SK-N-SH treated with all-trans-retinoic acid at 6 μM for 48 hours (cell line): Measurements from ENCODE around the gene PCDH15.

ENCODE experiments used
- ARNTL ChIP-seq: fragments of 450-650 bp; formaldehyde crosslinking; IDR thresholded peaks from 2 replicates; pipeline ENCODE4 v1.5.0; 2020; ENCODE audit warnings: low read depth, mild to moderate bottlenecking, moderate library complexity, borderline replicate concordance
- BACH2 ChIP-seq: fragments of 250-450 bp; sonication (Bioruptor Pico); IDR thresholded peaks from 2 replicates; pipeline ENCODE4 v1.9.0; 2021; ENCODE audit warnings: mild to moderate bottlenecking, borderline replicate concordance
- CREB5 ChIP-seq: fragments of 250-450 bp; sonication (Bioruptor Pico); IDR thresholded peaks from 2 replicates; pipeline ENCODE4 v1.5.1; 2020; ENCODE audit warnings: low read depth, mild to moderate bottlenecking, moderate library complexity
- CSDC2 ChIP-seq: fragments of 250-450 bp; sonication (Bioruptor Pico); IDR thresholded peaks from 2 replicates; pipeline ENCODE4 v1.5.0; 2020; ENCODE audit warnings: mild to moderate bottlenecking, moderate library complexity
- CSRNP3 ChIP-seq: fragments of 250-450 bp; sonication (Bioruptor Pico); IDR thresholded peaks from 2 replicates; pipeline ENCODE4 v1.5.1; 2021; ENCODE audit warnings: mild to moderate bottlenecking, moderate library complexity
- ESRRG ChIP-seq: fragments of 250-450 bp; sonication (Bioruptor Pico); IDR thresholded peaks from 2 replicates; pipeline ENCODE4 v1.6.1; 2021; ENCODE audit warnings: mild to moderate bottlenecking
- TCF4 ChIP-seq: fragments of 250-450 bp; sonication (Bioruptor Pico); IDR thresholded peaks from 2 replicates; pipeline ENCODE4 v1.8.0; 2021; ENCODE audit warnings: mild to moderate bottlenecking, moderate library complexity, borderline replicate concordance
- TOX ChIP-seq: fragments of 250-450 bp; sonication (Bioruptor Pico); IDR thresholded peaks from 2 replicates; pipeline ENCODE4 v1.8.0; 2021; ENCODE audit warnings: mild to moderate bottlenecking, moderate library complexity, borderline replicate concordance
- ZC3H10 ChIP-seq: fragments of 250-450 bp; sonication (Bioruptor Pico); IDR thresholded peaks from 2 replicates; pipeline ENCODE4 v1.5.1; 2021; ENCODE audit warnings: mild to moderate bottlenecking, moderate library complexity
- ZFP30 ChIP-seq: fragments of 450-650 bp; formaldehyde crosslinking; IDR thresholded peaks from 2 replicates; pipeline ENCODE4 v1.5.0; 2022; ENCODE audit warnings: mild to moderate bottlenecking, moderate library complexity
- ZNF8 ChIP-seq: fragments of 450-650 bp; formaldehyde crosslinking; IDR thresholded peaks from 2 replicates; pipeline ENCODE4 v1.5.0; 2020; ENCODE audit warnings: mild to moderate bottlenecking, moderate library complexity
- TF ChIP-seq, protein P1 (sequence below): fragments of 250-450 bp; sonication (Bioruptor Pico); IDR thresholded peaks from 2 replicates; pipeline ENCODE4 v1.8.0; 2020; ENCODE audit warnings: mild to moderate bottlenecking, moderate library complexity, borderline replicate concordance
- TF ChIP-seq, protein P2 (sequence below): fragments of 250-450 bp; sonication (Bioruptor Pico); IDR thresholded peaks from 2 replicates; pipeline ENCODE4 v1.5.0; 2020; ENCODE audit warnings: mild to moderate bottlenecking, moderate library complexity
- TF ChIP-seq, protein P3 (sequence below): fragments of 250-450 bp; sonication (Bioruptor Pico); IDR thresholded peaks from 2 replicates; pipeline ENCODE4 v1.8.0; 2021; ENCODE audit warnings: low read depth, mild to moderate bottlenecking, moderate library complexity, borderline replicate concordance

GRCh38 chr10:53918755-53919154 is 882.3 kb downstream of the PCDH15 start:
- no peak for TF ChIP-seq CSRNP3 (CRISPR knock-in tag)
- TF ChIP-seq CREB5, result no peak
- no peak for TF ChIP-seq ESRRG (CRISPR knock-in tag)
- no peak; the same call in 1 of the 2 replicates for TF ChIP-seq TCF4 (CRISPR knock-in tag)
- no peak for TF ChIP-seq ARNTL (CRISPR knock-in tag)
- TF ChIP-seq, protein P1, sequence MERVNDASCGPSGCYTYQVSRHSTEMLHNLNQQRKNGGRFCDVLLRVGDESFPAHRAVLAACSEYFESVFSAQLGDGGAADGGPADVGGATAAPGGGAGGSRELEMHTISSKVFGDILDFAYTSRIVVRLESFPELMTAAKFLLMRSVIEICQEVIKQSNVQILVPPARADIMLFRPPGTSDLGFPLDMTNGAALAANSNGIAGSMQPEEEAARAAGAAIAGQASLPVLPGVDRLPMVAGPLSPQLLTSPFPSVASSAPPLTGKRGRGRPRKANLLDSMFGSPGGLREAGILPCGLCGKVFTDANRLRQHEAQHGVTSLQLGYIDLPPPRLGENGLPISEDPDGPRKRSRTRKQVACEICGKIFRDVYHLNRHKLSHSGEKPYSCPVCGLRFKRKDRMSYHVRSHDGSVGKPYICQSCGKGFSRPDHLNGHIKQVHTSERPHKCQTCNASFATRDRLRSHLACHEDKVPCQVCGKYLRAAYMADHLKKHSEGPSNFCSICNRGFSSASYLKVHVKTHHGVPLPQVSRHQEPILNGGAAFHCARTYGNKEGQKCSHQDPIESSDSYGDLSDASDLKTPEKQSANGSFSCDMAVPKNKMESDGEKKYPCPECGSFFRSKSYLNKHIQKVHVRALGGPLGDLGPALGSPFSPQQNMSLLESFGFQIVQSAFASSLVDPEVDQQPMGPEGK (CRISPR knock-in tag), result no peak
- no peak for TF ChIP-seq TOX (CRISPR knock-in tag)
- TF ChIP-seq ZFP30 (CRISPR knock-in tag), result no peak
- TF ChIP-seq ZC3H10 (CRISPR knock-in tag), result no peak
- TF ChIP-seq, protein P2, sequence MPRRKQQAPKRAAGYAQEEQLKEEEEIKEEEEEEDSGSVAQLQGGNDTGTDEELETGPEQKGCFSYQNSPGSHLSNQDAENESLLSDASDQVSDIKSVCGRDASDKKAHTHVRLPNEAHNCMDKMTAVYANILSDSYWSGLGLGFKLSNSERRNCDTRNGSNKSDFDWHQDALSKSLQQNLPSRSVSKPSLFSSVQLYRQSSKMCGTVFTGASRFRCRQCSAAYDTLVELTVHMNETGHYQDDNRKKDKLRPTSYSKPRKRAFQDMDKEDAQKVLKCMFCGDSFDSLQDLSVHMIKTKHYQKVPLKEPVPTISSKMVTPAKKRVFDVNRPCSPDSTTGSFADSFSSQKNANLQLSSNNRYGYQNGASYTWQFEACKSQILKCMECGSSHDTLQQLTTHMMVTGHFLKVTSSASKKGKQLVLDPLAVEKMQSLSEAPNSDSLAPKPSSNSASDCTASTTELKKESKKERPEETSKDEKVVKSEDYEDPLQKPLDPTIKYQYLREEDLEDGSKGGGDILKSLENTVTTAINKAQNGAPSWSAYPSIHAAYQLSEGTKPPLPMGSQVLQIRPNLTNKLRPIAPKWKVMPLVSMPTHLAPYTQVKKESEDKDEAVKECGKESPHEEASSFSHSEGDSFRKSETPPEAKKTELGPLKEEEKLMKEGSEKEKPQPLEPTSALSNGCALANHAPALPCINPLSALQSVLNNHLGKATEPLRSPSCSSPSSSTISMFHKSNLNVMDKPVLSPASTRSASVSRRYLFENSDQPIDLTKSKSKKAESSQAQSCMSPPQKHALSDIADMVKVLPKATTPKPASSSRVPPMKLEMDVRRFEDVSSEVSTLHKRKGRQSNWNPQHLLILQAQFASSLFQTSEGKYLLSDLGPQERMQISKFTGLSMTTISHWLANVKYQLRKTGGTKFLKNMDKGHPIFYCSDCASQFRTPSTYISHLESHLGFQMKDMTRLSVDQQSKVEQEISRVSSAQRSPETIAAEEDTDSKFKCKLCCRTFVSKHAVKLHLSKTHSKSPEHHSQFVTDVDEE, result no peak
- no peak for TF ChIP-seq BACH2 (CRISPR knock-in tag)
- TF ChIP-seq CSDC2 (CRISPR knock-in tag), result no peak
- TF ChIP-seq, protein P3, sequence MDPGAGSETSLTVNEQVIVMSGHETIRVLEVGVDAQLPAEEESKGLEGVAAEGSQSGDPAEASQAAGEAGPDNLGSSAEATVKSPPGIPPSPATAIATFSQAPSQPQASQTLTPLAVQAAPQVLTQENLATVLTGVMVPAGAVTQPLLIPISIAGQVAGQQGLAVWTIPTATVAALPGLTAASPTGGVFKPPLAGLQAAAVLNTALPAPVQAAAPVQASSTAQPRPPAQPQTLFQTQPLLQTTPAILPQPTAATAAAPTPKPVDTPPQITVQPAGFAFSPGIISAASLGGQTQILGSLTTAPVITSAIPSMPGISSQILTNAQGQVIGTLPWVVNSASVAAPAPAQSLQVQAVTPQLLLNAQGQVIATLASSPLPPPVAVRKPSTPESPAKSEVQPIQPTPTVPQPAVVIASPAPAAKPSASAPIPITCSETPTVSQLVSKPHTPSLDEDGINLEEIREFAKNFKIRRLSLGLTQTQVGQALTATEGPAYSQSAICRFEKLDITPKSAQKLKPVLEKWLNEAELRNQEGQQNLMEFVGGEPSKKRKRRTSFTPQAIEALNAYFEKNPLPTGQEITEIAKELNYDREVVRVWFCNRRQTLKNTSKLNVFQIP (CRISPR knock-in tag), result no peak
- no peak for TF ChIP-seq ZNF8 (CRISPR knock-in tag)
